ENCODE results near the gene UBAC2.
"Not testable (repeated sequence)": the region's sequence is repeated elsewhere in the genome, so short reads cannot be mapped to it uniquely, and the experiment has no call there.

The UBAC2 gene

GRCh38 chr13:99185606-99186005 lies 15.0 kb upstream of the UBAC2 start:
- DNase-seq (ENCODE audit: low spot score) = no peak

- no peak for DNase-seq (ENCODE audit: low spot score)
Measured at GRCh38 chr13:99190147-99190985, 10.3 kb upstream of the UBAC2 start.

GRCh38 chr13:99191336-99191899 lies 9.2 kb upstream of the UBAC2 start:
- no peak for DNase-seq (ENCODE audit: low spot score)

- DNase-seq (ENCODE audit: low spot score) = no peak
Measured at GRCh38 chr13:99191900-99192399, 8.7 kb upstream of the UBAC2 start.

- no peak for DNase-seq (ENCODE audit: low spot score)
Measured at GRCh38 chr13:99192480-99192879, 8.2 kb upstream of the UBAC2 start.

- no peak for DNase-seq (ENCODE audit: low spot score)
Measured at GRCh38 chr13:99193152-99193551, 7.5 kb upstream of the UBAC2 start.

- DNase-seq (ENCODE audit: low spot score) = no peak
Measured at GRCh38 chr13:99196466-99197116, 4.1 kb upstream of the UBAC2 start.

- no peak for DNase-seq (ENCODE audit: low spot score)
Measured at GRCh38 chr13:99197117-99197651, 3.5 kb upstream of the UBAC2 start.

- no peak for DNase-seq (ENCODE audit: low spot score)
Measured at GRCh38 chr13:99199541-99200431, 868 bp upstream of the UBAC2 start.

GRCh38 chr13:99203601-99204579 lies 3.2 kb downstream of the UBAC2 start:
- no peak for DNase-seq (ENCODE audit: low spot score)

GRCh38 chr13:99205621-99206220 lies 5.1 kb downstream of the UBAC2 start:
- DNase-seq (ENCODE audit: low spot score) = no peak

- DNase-seq (ENCODE audit: low spot score) = no peak
Measured at GRCh38 chr13:99206226-99206625, 5.6 kb downstream of the UBAC2 start.

- DNase-seq (ENCODE audit: low spot score) = no peak
Measured at GRCh38 chr13:99206873-99207272, 6.2 kb downstream of the UBAC2 start.

GRCh38 chr13:99207511-99207910 lies 6.9 kb downstream of the UBAC2 start:
- DNase-seq (ENCODE audit: low spot score) = no peak

- DNase-seq (ENCODE audit: low spot score) = no peak
Measured at GRCh38 chr13:99208185-99208584, 7.5 kb downstream of the UBAC2 start.

- no peak for DNase-seq (ENCODE audit: low spot score)
Measured at GRCh38 chr13:99208845-99209527, 8.3 kb downstream of the UBAC2 start.

GRCh38 chr13:99210627-99211026 lies 10.0 kb downstream of the UBAC2 start:
- DNase-seq (ENCODE audit: low spot score) = not testable (repeated sequence)

GRCh38 chr13:99211421-99212035 lies 10.9 kb downstream of the UBAC2 start:
- DNase-seq (ENCODE audit: low spot score) = no peak

GRCh38 chr13:99214232-99214631 lies 13.6 kb downstream of the UBAC2 start:
- no peak for DNase-seq (ENCODE audit: low spot score)

Measured in activated CD4-positive, alpha-beta T cell treated with anti-CD3 and anti-CD28 coated beads, Interleukin-2, Interleukin-4, amounts not matched to agents 100 ng/mL and 50 ng/mL, durations not matched to agents 16 hours and 8 hours (primary cell).